Neural progenitor cell (in vitro differentiated cells): Measurements from ENCODE around the gene CDAN1.

ENCODE experiments used
- EZH2 ChIP-seq: fragments of 200-600 bp; sonication (generic); IDR thresholded peaks from 2 replicates; pipeline ENCODE4 v1.6.1; 2017; ENCODE audit warnings: antibody characterized with exemption, mild to moderate bottlenecking, moderate library complexity
- EZH2phosphoT487 ChIP-seq: fragments of 200-600 bp; sonication (generic); IDR thresholded peaks from 2 replicates; pipeline ENCODE4 v1.6.1; 2017; ENCODE audit warnings: antibody characterized with exemption
- TF ChIP-seq, protein P1 (sequence below): fragments of 200-600 bp; sonication (generic); IDR thresholded peaks from 2 replicates; pipeline ENCODE4 v1.5.1; 2017; ENCODE audit warnings: antibody characterized with exemption, mild to moderate bottlenecking

GRCh38 chr15:42775416-42775815, 38.5 kb upstream of the CDAN1 start:
- TF ChIP-seq, protein P1, sequence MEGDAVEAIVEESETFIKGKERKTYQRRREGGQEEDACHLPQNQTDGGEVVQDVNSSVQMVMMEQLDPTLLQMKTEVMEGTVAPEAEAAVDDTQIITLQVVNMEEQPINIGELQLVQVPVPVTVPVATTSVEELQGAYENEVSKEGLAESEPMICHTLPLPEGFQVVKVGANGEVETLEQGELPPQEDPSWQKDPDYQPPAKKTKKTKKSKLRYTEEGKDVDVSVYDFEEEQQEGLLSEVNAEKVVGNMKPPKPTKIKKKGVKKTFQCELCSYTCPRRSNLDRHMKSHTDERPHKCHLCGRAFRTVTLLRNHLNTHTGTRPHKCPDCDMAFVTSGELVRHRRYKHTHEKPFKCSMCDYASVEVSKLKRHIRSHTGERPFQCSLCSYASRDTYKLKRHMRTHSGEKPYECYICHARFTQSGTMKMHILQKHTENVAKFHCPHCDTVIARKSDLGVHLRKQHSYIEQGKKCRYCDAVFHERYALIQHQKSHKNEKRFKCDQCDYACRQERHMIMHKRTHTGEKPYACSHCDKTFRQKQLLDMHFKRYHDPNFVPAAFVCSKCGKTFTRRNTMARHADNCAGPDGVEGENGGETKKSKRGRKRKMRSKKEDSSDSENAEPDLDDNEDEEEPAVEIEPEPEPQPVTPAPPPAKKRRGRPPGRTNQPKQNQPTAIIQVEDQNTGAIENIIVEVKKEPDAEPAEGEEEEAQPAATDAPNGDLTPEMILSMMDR, result no peak
- TF ChIP-seq EZH2 (no peak), EZH2phosphoT487 (no peak)
